Upper lobe of left lung (tissue), 4 donors: ENCODE data around the gene CHRNB1.

Source experiments
- CTCF ChIP-seq, 6 experiments: fragments of 450-650 bp in 4 of 6; fragments of 200-600 bp in 2 of 6; sonication (generic) in 2 of 6; IDR thresholded peaks; one replicate each; pipeline ENCODE4 v1.5.1; 2016 to 2019; ENCODE audit warnings: antibody characterized with exemption in 6 of 6
- POLR2AphosphoS5 ChIP-seq, 2 donors: sonication (generic); formaldehyde crosslinking; IDR thresholded peaks; one replicate each; pipeline ENCODE4 v1.5.1; 2017; ENCODE audit warnings: antibody characterized with exemption in 2 of 2

GRCh38 chr17:7413346-7413985 lies 31.4 kb upstream of the CHRNB1 start:
- TF ChIP-seq POLR2AphosphoS5 (IDR thresholded peaks at IDR 0.05) (no peak), CTCF (IDR thresholded peaks at IDR 0.05) (no peak)
